Measurements from ENCODE around the gene LRTM2.

LRTM2 gene

GRCh38 chr12:1798641-1799020, 21.7 kb upstream of the LRTM2 start:
- DNase-seq, result no peak

- no peak for DNase-seq
Observed at GRCh38 chr12:1799051-1799881, 21.1 kb upstream of the LRTM2 start.

DNA sequence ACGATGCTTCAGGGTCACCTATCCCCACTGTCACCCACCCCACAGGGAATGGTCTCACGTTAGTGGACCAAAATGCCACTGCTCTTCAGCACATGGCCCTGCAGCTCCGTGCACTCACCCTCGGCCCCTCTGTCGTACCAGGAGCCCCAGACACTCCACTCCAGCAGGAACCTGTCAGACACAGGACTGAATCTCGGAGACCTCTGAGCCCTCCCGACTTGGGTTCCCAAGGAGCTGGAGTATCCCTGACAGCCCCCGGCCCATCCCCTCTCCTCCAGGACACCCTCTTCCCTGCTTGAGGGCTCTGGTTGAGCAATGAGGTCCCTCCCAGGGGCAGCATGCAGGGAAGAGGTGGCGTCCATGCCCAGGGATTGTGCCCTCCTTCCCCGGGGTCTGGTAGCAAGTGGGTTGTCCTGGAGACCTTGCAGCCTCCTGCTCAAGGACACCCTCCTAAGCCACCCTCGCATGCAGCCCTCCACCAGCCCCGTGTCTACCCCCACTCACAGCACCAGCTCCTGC, 20.4 kb upstream of the LRTM2 start:
- DNase-seq, result no peak

DNA sequence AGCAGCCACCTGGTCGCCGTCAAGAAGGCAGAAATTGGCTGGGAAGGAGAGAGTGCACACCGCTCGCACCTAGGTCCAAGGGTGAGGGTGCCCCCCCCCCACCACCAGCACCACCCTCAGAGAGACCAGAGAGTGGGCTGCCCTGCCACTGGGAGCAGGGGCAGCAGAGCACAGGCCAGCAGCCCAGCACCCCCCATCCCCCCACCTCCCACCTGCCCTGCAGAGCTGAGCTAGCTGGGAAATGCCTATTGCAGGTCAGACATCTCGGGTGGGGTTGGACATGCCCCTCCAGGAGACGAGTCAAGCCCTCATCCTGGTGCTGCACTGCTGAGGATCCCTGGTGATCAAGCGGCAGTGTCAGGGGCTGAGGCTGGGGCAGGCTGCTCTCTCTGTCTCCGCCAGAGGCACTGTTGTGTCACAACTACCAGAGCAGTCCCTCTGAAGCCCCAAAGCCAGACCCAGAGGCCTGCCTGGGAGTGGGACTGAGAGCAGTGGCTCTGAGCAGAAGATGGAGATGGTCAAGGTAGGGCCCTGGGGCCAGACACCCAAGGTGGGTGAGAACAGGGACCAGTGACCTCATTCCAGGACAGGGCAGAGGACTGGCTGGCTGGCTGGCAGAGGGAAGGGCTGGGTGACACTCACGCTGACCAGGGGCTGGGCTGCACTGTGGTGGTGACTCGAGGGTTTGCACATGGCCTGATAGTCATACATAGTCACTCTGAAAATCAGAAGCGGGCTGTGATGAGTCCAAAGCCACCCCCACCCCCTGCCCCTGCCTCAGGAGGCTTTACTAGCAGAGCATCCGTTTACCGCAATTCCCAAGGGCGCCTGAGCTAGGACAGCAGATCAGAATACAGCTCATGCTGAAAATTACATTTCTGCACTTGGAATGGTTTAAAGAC, 19.7 kb upstream of the LRTM2 start:
- peak in 1 of 5 donors; percentile 22 for DNase-seq

- no peak for DNase-seq
Observed at GRCh38 chr12:1801303-1801975, 18.9 kb upstream of the LRTM2 start.

DNA sequence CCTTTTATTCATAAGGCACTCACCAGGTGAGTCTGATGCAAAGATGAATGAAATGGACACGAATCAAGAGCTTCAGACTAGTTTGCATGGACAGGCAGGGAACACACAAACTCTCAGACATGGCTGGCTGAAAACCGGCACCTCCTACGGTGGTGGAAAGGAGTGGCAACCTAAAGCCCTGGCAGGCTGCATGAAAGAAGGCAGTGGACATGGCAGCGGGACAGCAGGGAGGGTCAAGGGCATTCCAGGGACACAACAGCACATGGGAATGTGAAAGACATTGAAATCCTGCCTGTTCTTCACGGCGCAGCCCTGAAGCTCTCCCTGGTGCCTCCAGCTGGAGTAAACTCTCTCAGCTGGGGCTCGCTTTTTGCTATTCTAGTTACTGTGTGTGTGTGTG, 16.6 kb upstream of the LRTM2 start:
- no peak for DNase-seq

- DNase-seq, result peak; percentile 70 to 87 (median 76)
Observed at GRCh38 chr12:1804545-1805332, 15.6 kb upstream of the LRTM2 start.

GRCh38 chr12:1805441-1806081, 14.8 kb upstream of the LRTM2 start:
- DNase-seq, result peak in 1 of 5 donors; percentile 9

DNA sequence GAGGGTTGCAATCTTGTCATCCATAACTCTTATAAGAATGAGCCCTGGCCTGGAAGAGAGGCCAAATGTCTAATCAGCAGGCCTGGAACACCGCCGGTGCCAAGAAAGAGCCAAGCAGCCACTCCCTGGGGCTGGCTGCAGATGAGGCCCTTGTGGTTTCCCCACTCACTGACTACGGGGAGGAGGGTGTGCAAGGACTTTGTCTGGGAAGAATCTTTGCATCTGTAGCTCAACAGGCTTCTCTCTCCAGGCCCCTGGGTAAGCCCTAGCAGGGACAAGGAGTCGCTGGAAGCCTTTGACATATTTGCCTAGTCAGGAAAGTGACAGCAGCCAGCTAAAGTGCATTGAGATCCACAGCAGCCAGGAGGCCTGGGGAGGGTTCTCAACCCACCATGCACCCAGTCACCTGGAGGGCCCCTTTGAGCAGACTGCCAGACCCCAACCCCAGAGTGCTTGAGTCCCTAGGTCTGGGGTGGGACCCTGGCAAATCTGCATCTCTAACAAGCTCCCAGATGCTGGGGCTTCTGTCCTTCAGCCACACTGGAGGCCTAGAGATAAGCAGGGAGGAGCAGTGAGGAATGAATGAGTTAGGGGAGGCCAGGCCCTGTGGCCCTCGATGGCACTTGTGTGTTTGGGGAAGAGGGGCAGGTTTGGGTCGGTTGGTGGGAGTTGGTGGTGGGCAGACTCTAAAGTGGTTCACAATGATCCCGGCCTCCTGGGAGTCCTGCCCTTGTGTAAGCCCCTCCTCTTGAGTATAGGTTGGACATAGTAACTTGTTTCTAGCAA, 13.9 kb upstream of the LRTM2 start:
- no peak for DNase-seq

GRCh38 chr12:1807087-1807860, 13.1 kb upstream of the LRTM2 start:
- no peak for DNase-seq

DNA sequence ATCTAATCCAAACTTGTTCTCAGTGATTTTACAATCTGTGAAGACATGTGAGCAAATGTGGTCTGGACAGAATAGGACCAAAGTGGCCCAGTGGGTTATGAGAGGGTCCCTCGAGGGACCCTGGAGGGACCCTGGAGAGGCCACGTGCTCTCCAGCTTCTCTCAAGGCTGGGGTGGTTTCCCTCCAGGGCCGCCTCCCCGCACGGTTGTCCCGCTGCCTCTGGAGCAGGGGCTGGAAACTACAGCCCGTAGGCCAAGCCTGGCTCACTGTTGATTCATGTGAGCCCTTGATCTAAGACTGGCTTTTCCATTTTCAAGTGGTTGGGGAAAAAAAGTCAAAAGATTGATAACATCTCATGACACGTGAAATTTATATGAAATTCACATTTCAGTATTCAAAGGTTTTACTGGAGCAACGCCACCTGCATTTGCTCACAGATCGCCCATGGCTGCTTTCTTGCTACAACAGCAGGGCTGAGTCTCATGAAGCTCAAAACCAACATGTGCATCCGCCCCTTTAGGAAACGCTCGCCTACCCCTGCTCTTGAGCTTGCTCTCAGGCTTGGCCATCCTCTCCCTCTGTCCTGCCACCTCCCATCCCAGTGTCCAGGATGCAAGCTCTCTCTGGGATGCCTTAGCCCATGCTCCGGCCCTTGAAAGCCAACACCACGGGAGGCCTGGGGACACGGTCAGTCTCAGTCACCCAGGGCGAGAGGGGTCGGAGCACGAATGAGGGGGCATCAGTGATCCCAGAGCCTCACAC, 12.1 kb upstream of the LRTM2 start:
- no peak for DNase-seq

GRCh38 chr12:1808798-1809480, 11.4 kb upstream of the LRTM2 start:
- no peak for DNase-seq

DNA sequence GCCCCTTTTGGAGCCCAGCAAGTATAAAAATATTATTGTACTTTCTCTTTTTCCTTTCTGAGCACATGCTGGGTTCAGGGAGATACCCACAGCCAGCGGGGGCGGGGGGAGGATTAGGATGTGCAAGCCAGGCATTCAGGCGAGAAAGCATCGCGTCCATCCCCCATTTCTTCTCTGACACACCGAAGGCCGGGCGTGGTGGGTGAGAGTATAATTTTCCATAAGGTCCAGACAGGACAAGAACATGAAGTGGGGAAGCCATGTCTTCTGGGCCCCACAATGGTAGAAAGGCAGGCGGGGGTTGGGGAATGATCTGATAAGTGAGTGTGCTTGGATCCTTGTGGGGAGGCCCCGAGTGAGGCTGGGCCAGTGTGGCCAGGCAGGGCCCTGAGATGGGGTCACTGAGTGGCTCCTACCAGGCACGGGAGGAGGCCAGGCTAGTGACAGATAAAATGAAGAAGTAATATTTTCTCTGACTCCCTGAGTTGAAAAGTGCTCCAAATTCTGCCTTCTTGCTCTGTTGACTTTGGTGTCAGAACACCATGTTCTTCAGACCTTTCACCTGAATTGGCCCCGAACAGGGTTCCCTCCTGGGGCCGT, 10.7 kb upstream of the LRTM2 start:
- no peak for DNase-seq

DNA sequence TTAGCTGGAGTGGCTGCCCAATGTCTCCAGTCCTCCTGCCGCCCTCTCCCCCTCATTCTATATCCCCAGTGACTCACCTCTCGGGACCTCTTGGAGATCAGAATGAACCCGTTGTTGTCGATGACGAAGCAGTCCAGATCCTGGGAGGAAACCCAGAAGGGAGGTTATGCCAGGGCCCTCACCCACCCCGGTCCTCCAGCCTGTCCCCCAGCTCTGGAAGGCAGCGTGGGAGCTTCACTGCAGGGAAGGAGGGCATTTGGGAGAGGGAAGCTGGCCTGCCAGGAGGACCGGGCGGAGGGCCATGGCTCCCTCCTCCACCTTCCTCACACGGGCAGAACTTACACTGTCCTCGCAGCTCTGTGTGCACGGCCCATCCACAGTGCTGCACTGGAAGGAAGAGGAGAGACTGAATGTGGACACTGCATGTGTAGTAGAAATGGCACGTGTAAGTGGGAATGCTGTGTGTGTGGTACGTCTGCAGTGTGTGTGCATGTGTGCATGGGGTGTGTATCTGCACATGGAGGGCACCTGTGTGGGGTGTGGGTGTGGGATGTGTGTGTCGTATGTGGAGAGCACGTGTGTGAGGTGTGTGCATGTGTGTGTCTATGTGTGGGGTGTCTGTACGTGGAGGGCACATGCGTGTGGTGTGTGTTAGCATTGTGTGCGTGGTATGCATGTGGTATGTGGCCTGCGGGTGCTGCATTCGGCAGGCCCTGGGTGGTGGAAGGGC, 10.0 kb upstream of the LRTM2 start:
- no peak for DNase-seq

- no peak for DNase-seq
Observed at GRCh38 chr12:1810931-1811280, 9.5 kb upstream of the LRTM2 start.

DNA sequence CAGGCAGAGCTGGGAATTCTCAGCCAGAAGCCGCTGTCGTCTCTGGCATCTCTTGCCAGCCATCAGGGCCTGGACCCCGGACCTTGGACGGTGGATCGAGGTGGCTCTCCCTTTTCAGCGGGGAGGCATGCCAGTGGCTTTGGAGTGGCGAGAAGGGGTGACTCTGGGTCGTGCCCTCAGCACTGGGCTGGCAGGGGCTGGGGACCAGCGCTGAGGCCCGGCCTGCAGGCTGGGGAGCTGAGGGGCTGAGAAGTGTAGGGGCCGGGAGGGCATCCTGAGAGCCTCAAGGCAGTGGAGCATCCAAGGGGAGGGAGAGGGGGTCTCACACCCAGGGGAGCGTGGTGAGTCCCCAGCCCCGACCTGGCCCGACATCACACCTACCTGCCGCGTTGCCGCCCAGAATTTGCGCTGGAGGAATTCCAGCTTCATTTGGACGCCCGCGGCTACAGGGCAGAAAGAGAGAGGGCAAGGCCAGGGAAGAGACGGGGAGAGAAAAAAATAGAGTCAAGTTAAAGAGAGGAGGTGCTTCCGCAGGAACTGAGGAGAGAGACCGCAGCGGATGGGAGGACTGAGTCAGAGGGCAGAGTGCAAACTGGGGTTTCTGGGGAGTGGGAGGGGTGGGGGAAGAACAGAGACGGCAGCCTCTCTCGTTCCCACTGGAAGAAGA, 9.0 kb upstream of the LRTM2 start:
- DNase-seq, result peak in 2 of 5 donors; percentile 19 to 60

GRCh38 chr12:1811948-1812291, 8.4 kb upstream of the LRTM2 start:
- DNase-seq, result no peak
